IMR-90 (cell line): ENCODE results near the gene PFKP.

ENCODE experiments used
- MAFK ChIP-seq: IDR thresholded peaks from 2 replicates; pipeline ENCODE4 v1.6.1; 2012; ENCODE audit warnings: low read depth, low read length, improper control_type of control experiment
- MXI1 ChIP-seq: IDR thresholded peaks from 2 replicates; pipeline ENCODE4 v1.6.1; 2012; ENCODE audit warnings: low read depth, mild to moderate bottlenecking, low read length, moderate library complexity, borderline replicate concordance
- RAD21 ChIP-seq: IDR thresholded peaks from 2 replicates; pipeline ENCODE4 v1.6.1; 2012; ENCODE audit warnings: low read length, improper control_type of control experiment
- RFX5 ChIP-seq: IDR thresholded peaks from 2 replicates; pipeline ENCODE4 v1.8.0; 2012; ENCODE audit warnings: low read depth, mild to moderate bottlenecking, low read length, moderate library complexity
- SMC3 ChIP-seq: fragments of 150-350 bp; IDR thresholded peaks from 2 replicates; pipeline ENCODE4 v1.6.1; 2016; ENCODE audit warnings: low read depth, mild to moderate bottlenecking, antibody characterized with exemption, low read length, moderate library complexity
- TF ChIP-seq, protein P1 (sequence below): conservative IDR thresholded peaks from 2 replicates; pipeline ENCODE4 v1.5.1; 2012; ENCODE audit warnings: mild to moderate bottlenecking, low read depth, low read length, improper control_type of control experiment
- TF ChIP-seq, protein P2 (sequence below): fragments of 150-350 bp; IDR thresholded peaks from 2 replicates; pipeline ENCODE4 v1.6.1; 2017; ENCODE audit warnings: mild to moderate bottlenecking, antibody characterized with exemption, low read length, low read depth

DNA sequence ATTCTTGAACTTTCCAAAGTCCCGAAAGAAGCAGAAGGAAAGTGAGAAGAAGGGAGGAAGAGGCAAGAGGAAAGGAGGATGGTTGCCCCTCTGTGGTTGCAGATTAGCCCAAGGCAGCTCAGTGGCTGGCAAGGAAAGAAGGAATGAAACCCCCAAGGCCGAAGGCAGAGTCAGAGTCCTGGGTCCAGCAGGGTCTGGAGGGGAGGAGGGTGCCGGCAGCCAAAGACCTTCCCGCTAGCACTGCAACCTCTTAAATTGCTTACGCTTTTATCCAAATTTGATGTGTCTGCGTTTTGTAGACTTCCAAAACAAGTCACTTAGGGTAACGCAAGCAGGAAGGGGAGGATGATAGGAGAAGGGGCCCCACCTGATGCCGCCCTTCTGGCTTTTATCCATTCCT lies 7.4 kb upstream of the PFKP start:
- TF ChIP-seq SMC3, result no peak
- TF ChIP-seq, protein P1, sequence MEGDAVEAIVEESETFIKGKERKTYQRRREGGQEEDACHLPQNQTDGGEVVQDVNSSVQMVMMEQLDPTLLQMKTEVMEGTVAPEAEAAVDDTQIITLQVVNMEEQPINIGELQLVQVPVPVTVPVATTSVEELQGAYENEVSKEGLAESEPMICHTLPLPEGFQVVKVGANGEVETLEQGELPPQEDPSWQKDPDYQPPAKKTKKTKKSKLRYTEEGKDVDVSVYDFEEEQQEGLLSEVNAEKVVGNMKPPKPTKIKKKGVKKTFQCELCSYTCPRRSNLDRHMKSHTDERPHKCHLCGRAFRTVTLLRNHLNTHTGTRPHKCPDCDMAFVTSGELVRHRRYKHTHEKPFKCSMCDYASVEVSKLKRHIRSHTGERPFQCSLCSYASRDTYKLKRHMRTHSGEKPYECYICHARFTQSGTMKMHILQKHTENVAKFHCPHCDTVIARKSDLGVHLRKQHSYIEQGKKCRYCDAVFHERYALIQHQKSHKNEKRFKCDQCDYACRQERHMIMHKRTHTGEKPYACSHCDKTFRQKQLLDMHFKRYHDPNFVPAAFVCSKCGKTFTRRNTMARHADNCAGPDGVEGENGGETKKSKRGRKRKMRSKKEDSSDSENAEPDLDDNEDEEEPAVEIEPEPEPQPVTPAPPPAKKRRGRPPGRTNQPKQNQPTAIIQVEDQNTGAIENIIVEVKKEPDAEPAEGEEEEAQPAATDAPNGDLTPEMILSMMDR, result no peak
- TF ChIP-seq MXI1, result no peak
- TF ChIP-seq, protein P2, sequence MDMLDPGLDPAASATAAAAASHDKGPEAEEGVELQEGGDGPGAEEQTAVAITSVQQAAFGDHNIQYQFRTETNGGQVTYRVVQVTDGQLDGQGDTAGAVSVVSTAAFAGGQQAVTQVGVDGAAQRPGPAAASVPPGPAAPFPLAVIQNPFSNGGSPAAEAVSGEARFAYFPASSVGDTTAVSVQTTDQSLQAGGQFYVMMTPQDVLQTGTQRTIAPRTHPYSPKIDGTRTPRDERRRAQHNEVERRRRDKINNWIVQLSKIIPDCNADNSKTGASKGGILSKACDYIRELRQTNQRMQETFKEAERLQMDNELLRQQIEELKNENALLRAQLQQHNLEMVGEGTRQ, result no peak
- no peak for TF ChIP-seq MAFK
- no peak for TF ChIP-seq RFX5
- no peak for TF ChIP-seq RAD21
